ENCODE data around the gene VAV2. TPM values are rescaled to one million over a fixed set of nuclear protein-coding genes. Genes with fewer than 3 reads are reported as not detected.

The VAV2 gene
- total and polyA plus RNA-seq, 4 donors = 13.0 to 28.2 (median 16.3) TPM

DNA sequence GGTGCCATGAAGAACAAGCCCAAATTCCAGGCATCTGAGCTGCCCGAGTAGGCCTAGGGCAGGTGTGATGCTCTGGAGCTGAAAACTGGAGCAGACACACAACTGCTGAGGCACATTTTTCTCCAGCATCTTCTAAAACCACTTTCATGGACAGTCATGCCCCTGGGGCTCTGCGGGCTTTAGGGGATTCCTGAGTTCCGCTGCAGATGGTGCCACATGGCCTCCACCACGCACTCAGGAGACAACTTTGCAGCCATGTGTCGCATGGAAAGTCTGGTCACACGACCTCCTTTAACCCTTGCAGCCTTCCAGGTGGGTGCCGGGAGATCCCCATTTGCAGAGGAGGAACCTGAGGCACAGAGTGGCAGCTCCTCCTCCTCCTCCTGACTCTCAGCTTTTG lies 141.2 kb downstream of the VAV2 start:
- no peak overlapping the region for H3K9ac ChIP-seq (ENCODE audit: insufficient read depth in 1 of 2, low read length in 2 of 2)
- WGBS, 2 donors = 93 to 96% methylated on average over 7 of the region's 7 CpGs
- no peak for ATAC-seq (ENCODE audit: insufficient read depth, low FRiP score)
- no peaks in the 10 kb centered on the region for H3K36me3 ChIP-seq (ENCODE audit: control insufficient read depth in 4 of 4, insufficient read depth in 4 of 4, low read length in 4 of 4)
- no peaks in the 10 kb centered on the region for H3K9me3 ChIP-seq (ENCODE audit: control insufficient read depth in 4 of 4, insufficient read depth in 3 of 4, low read length in 3 of 4)
- no peak for DNase-seq
- no peaks in the 10 kb centered on the region for H3K27me3 ChIP-seq (ENCODE audit: control insufficient read depth in 3 of 3, insufficient read depth in 3 of 3, low read length in 2 of 3)
- peaks cover 0 to 14% (median 8%) of the 10 kb centered on the region in 5 donors for H3K4me1 ChIP-seq (ENCODE audit: control insufficient read depth in 5 of 5, insufficient read depth in 5 of 5, low read length in 5 of 5)
- no peak overlapping the region for H3K4me3 ChIP-seq
- TF ChIP-seq CTCF (IDR thresholded peaks at IDR 0.05; ENCODE audit: control extremely low read depth, extremely low read depth) = no peak
- no peak overlapping the region for H3K27ac ChIP-seq (ENCODE audit: low read depth in 1 of 2, low read length in 1 of 2)

GRCh38 chr9:133850161-133850560 lies 142.0 kb downstream of the VAV2 start:
- Histone ChIP-seq H3K27me3 (ENCODE audit: control insufficient read depth in 3 of 3, insufficient read depth in 3 of 3, low read length in 2 of 3) (no peaks in the 10 kb centered on the region), H3K4me1 (ENCODE audit: control insufficient read depth in 5 of 5, insufficient read depth in 5 of 5, low read length in 5 of 5) (peaks cover 0 to 13% (median 2%) of the 10 kb centered on the region in 5 donors), H3K4me3 (no peak overlapping the region), H3K9ac (ENCODE audit: insufficient read depth in 1 of 2, low read length in 2 of 2) (no peak overlapping the region), H3K9me3 (ENCODE audit: control insufficient read depth in 4 of 4, insufficient read depth in 3 of 4, low read length in 3 of 4) (no peaks in the 10 kb centered on the region), H3K36me3 (ENCODE audit: control insufficient read depth in 4 of 4, insufficient read depth in 4 of 4, low read length in 4 of 4) (no peaks in the 10 kb centered on the region), H3K27ac (ENCODE audit: low read depth in 1 of 2, low read length in 1 of 2) (no peak overlapping the region)
- 88 to 95% methylated on average over 9 of the region's 9 CpGs for WGBS, 2 donors
- DNase-seq (no peak), ATAC-seq (ENCODE audit: insufficient read depth, low FRiP score) (no peak)
- TF ChIP-seq CTCF (IDR thresholded peaks at IDR 0.05; ENCODE audit: control extremely low read depth, extremely low read depth) = no peak

DNA sequence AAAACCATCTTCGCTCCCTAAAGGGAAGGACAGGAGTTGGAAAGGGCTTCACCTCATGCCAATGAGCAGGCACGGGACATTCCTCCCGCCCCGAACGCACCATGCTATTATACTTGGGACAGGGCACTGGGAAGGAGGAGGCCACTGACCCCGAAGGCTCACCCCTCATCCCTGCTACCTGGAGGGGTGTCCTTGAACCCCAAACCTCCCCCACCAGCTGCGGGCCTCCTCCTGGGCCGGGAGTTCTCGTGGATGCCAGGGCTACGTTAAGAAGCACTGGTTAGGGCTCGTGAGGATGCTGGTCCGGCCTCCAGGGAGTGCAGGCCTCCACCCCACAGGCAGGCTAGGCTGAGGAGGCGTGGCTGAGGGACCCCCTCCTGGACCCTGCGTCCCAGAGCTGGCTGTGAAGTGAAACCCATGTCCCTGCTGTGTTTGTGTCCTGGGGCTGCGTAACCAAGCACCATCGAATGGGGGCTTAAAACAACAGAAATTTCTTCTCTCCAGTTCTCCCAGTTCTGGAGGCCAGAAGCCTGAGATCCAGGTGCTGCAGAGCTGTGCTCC lies 142.9 kb downstream of the VAV2 start:
- Histone ChIP-seq H3K4me3 (no peak overlapping the region), H3K36me3 (ENCODE audit: control insufficient read depth in 4 of 4, insufficient read depth in 4 of 4, low read length in 4 of 4) (no peaks in the 10 kb centered on the region), H3K27me3 (ENCODE audit: control insufficient read depth in 3 of 3, insufficient read depth in 3 of 3, low read length in 2 of 3) (no peaks in the 10 kb centered on the region), H3K27ac (ENCODE audit: low read depth in 1 of 2, low read length in 1 of 2) (no peak overlapping the region), H3K4me1 (ENCODE audit: control insufficient read depth in 5 of 5, insufficient read depth in 5 of 5, low read length in 5 of 5) (peaks cover 0 to 20% (median 8%) of the 10 kb centered on the region in 5 donors), H3K9ac (ENCODE audit: insufficient read depth in 1 of 2, low read length in 2 of 2) (no peak overlapping the region), H3K9me3 (ENCODE audit: control insufficient read depth in 4 of 4, insufficient read depth in 3 of 4, low read length in 3 of 4) (no peaks in the 10 kb centered on the region)
- ATAC-seq (ENCODE audit: insufficient read depth, low FRiP score) = no peak
- TF ChIP-seq CTCF (IDR thresholded peaks at IDR 0.05; ENCODE audit: control extremely low read depth, extremely low read depth) = no peak
- DNase-seq = no peak
- 92 to 96% methylated on average over 16 of the region's 16 CpGs for WGBS, 2 donors
